ENCODE data around the gene SERINC2. TPM values are rescaled to one million over a fixed set of nuclear protein-coding genes. Genes with fewer than 3 reads are reported as not detected.

The SERINC2 gene
- total RNA-seq, 3 donors from 2014 or later (not counting 1 experiment from before 2014, with no cell fraction given), result 0.25 to 1.1 (median 0.40) TPM

DNA sequence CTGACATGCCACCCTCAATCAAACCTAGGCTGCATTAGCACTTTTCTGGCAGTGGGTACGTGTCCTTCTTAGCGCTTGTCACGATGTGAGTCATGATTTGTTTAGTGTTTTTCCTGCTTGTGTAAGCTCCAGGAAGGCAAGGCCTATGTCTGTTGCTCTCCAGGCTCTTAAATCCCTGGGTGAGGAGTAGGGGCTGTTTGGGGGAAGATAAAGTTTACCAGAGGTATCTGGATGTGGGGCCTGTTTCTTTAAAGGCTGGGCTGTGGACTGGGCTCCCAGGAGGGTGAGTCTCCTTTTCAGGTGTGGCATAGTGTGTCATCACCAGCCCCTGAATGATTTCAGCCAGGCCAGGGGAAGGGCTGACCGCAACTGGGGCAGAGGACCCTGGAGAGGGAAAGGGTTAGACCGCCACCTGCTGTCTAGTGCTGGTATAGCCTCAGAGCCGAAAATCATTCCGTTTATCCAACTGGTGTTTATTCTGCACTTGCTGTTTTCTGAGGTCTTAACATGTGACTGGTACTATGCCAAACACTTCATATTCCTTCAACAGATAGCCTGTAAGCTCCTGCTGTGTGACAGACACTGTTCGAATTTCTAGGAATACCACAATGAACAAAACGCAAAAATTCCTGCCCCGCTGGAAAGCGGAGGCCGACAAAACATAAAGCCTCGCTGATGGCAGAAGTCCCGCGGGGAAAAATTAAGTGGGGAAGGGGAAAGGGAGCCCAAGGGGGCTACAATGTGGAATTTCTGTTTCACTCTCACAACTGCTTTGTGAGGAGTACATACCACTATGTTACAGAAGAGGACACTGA lies 9.7 kb downstream of the SERINC2 start:
- peak; percentile 88 for TF ChIP-seq CTCF (IDR thresholded peaks at IDR 0.05)
- no peaks in the 10 kb centered on the region for H3K9me3 ChIP-seq (ENCODE audit: control insufficient read depth, insufficient read depth, low read length)
- ATAC-seq, result peak; percentile 76 to 91 (median 89)
- no peak overlapping the region for H3K4me3 ChIP-seq (ENCODE audit: low read length)
- peak; percentile 52 to 77 for DNase-seq
- 48% methylated on average over 15 of the region's 15 CpGs for WGBS (ENCODE audit: insufficient coverage)
- intact Hi-C loops (cut with micrococcal nuclease), result loop anchor here (1.0 to 2.0 kb wide), 2 partner anchors 238 to 260 kb away; no protein-coding TSS in a partner anchor
- H3K27me3 Mint-ChIP-seq (ENCODE audit: low read depth in 2 of 2), result peaks cover 8 to 9% of the 10 kb centered on the region in 2 donors
- no peaks in the 10 kb centered on the region for H3K9me3 Mint-ChIP-seq
- H3K36me3 Mint-ChIP-seq, result no peaks in the 10 kb centered on the region
- H3K4me3 Mint-ChIP-seq, result no peak overlapping the region
- no peaks in the 10 kb centered on the region for H3K27me3 ChIP-seq (ENCODE audit: control insufficient read depth, insufficient read depth, low read length)
- no peak overlapping the region for H3K27ac ChIP-seq (ENCODE audit: low read length)
- peaks cover 7 to 12% of the 10 kb centered on the region in 2 donors for H3K4me1 Mint-ChIP-seq
- no peak overlapping the region for H3K27ac Mint-ChIP-seq
- H3K4me1 ChIP-seq (ENCODE audit: control insufficient read depth, insufficient read depth, low read length), result no peaks in the 10 kb centered on the region
- no peaks in the 10 kb centered on the region for H3K36me3 ChIP-seq (ENCODE audit: control insufficient read depth, insufficient read depth, low read length)

- ATAC-seq (peak in 1 of 3 donors; percentile 32), DNase-seq (no peak)
- intact Hi-C loops (cut with micrococcal nuclease), result loop anchor here (2.0 kb wide), 1 partner anchor 261 kb away; no protein-coding TSS in a partner anchor
- Histone ChIP-seq H3K27ac (ENCODE audit: low read length) (no peak overlapping the region), H3K36me3 (ENCODE audit: control insufficient read depth, insufficient read depth, low read length) (no peaks in the 10 kb centered on the region), H3K4me3 (ENCODE audit: low read length) (no peak overlapping the region), H3K4me1 (ENCODE audit: control insufficient read depth, insufficient read depth, low read length) (no peaks in the 10 kb centered on the region), H3K27me3 (ENCODE audit: control insufficient read depth, insufficient read depth, low read length) (no peaks in the 10 kb centered on the region), H3K9me3 (ENCODE audit: control insufficient read depth, insufficient read depth, low read length) (no peaks in the 10 kb centered on the region)
- Mint-ChIP-seq H3K27ac (no peak overlapping the region), H3K27me3 (ENCODE audit: low read depth in 2 of 2) (peaks cover 6 to 9% of the 10 kb centered on the region in 2 donors), H3K36me3 (no peaks in the 10 kb centered on the region), H3K4me1 (peaks cover 7 to 12% of the 10 kb centered on the region in 2 donors), H3K4me3 (no peak overlapping the region), H3K9me3 (no peaks in the 10 kb centered on the region)
- WGBS (ENCODE audit: insufficient coverage), result 21% methylated on average over 23 of the region's 23 CpGs
- no peak for TF ChIP-seq CTCF (IDR thresholded peaks at IDR 0.05)
Observed at GRCh38 chr1:31423418-31423947, 10.5 kb downstream of the SERINC2 start.

- Mint-ChIP-seq H3K36me3 (no peaks in the 10 kb centered on the region), H3K9me3 (no peaks in the 10 kb centered on the region), H3K4me3 (no peak overlapping the region), H3K27me3 (ENCODE audit: low read depth in 2 of 2) (peaks cover 6 to 9% of the 10 kb centered on the region in 2 donors), H3K27ac (no peak overlapping the region), H3K4me1 (peaks cover 7 to 12% of the 10 kb centered on the region in 2 donors)
- Histone ChIP-seq H3K27me3 (ENCODE audit: control insufficient read depth, insufficient read depth, low read length) (no peaks in the 10 kb centered on the region), H3K27ac (ENCODE audit: low read length) (no peak overlapping the region), H3K4me3 (ENCODE audit: low read length) (no peak overlapping the region), H3K4me1 (ENCODE audit: control insufficient read depth, insufficient read depth, low read length) (no peaks in the 10 kb centered on the region), H3K9me3 (ENCODE audit: control insufficient read depth, insufficient read depth, low read length) (no peaks in the 10 kb centered on the region), H3K36me3 (ENCODE audit: control insufficient read depth, insufficient read depth, low read length) (no peaks in the 10 kb centered on the region)
- intact Hi-C loops (cut with micrococcal nuclease), result no loop called here
- TF ChIP-seq CTCF (IDR thresholded peaks at IDR 0.05), result no peak
- DNase-seq (no peak), ATAC-seq (no peak)
- WGBS (ENCODE audit: insufficient coverage), result 83% methylated on average over 15 of the region's 15 CpGs
Observed at GRCh38 chr1:31424568-31424967, 11.6 kb downstream of the SERINC2 start.

Measured in natural killer cell (primary cell).